Parietal lobe (tissue), 2 donors: ENCODE data around the gene PACSIN3. TPM values are rescaled to one million over a fixed set of nuclear protein-coding genes. Genes with fewer than 3 reads are reported as not detected.

Experiments
- small RNA-seq: library from RNA; depleted of rRNA; stranded (forward); fragments of <200 nt; gene quantifications from one replicate; pipeline ENCODE3, GENCODE V24; 2014; ENCODE audit warnings: low replicate concordance
- total RNA-seq: library from RNA; depleted of rRNA; stranded (reverse); fragments of >200 nt; gene quantifications from one replicate; pipeline ENCODE4 v1.2.3, GENCODE V29; 2014

The PACSIN3 gene
- total RNA-seq = 3.4 TPM

GRCh38 chr11:47186076-47186699, at the start of gene PACSIN3:
Gene PACSIN3 (minus strand): TSS chr11:47186434. CDS start chr11:47182727, 3,707 bp downstream.

GRCh38 chr11:47176328-47177228, 9.7 kb downstream of the PACSIN3 start, which contains the start of gene ARFGAP2:
Gene ARFGAP2 (minus strand): TSS chr11:47176879. CDS start chr11:47176853, 26 bp downstream.

Small RNA genes within 50 kb of the gene (small RNA-seq; reads per million reads assigned to genes)
- gene MIR6745 = not detected

Other genes starting within 250 kb of the PACSIN3 start
- 109 TPM for gene CSTPP1, start 249.7 kb downstream of the PACSIN3 start, total RNA-seq
- gene ARFGAP2, start 9.6 kb downstream of the PACSIN3 start, total RNA-seq = 176 TPM
- 13.1 TPM for gene DDB2, start 28.5 kb upstream of the PACSIN3 start, total RNA-seq
- gene ACP2, start 62.4 kb upstream of the PACSIN3 start, total RNA-seq = 30.7 TPM
- gene NR1H3, start 71.6 kb upstream of the PACSIN3 start, total RNA-seq = 10.3 TPM
- 104 TPM for gene MADD, start 83.7 kb upstream of the PACSIN3 start, total RNA-seq
- gene MYBPC3, start 166.3 kb upstream of the PACSIN3 start, total RNA-seq = not detected
- 1.6 TPM for gene SPI1, start 192.1 kb upstream of the PACSIN3 start, total RNA-seq
- gene SLC39A13, start 222.2 kb upstream of the PACSIN3 start, total RNA-seq = 11.6 TPM
- 135 TPM for gene PSMC3, start 240.0 kb upstream of the PACSIN3 start, total RNA-seq